Glutamatergic neuron (in vitro differentiated cells): ENCODE data around the gene CRABP1. TPM values are rescaled to one million over a fixed set of nuclear protein-coding genes. Genes with fewer than 3 reads are reported as not detected.

ENCODE experiments used
- DNase-seq: peaks from one replicate; pipeline ENCODE4 v3.0.0; 2022
- H3K27ac Mint-ChIP-seq: one replicate; pipeline ENCODE4 v1.8.0; 2020; ENCODE audit warnings: mild to moderate bottlenecking, mixed read lengths, inconsistent platforms; ENCODE audit not compliant: unreplicated experiment
- H3K27me3 Mint-ChIP-seq: one replicate; pipeline ENCODE4 v1.8.0; 2020; ENCODE audit warnings: mild to moderate bottlenecking, moderate library complexity, mixed read lengths, inconsistent platforms; ENCODE audit not compliant: unreplicated experiment
- H3K36me3 Mint-ChIP-seq: one replicate; pipeline ENCODE4 v1.8.0; 2020; ENCODE audit warnings: mild to moderate bottlenecking, mixed read lengths, inconsistent platforms; ENCODE audit not compliant: unreplicated experiment
- H3K4me1 Mint-ChIP-seq: one replicate; pipeline ENCODE4 v1.8.0; 2020; ENCODE audit warnings: mild to moderate bottlenecking, low read depth, mixed read lengths, inconsistent platforms; ENCODE audit not compliant: unreplicated experiment
- H3K4me3 Mint-ChIP-seq: one replicate; pipeline ENCODE4 v1.8.0; 2020; ENCODE audit warnings: mild to moderate bottlenecking, mixed read lengths, inconsistent platforms; ENCODE audit not compliant: unreplicated experiment
- H3K9me3 Mint-ChIP-seq: one replicate; pipeline ENCODE4 v1.8.0; 2020; ENCODE audit warnings: mild to moderate bottlenecking, moderate library complexity, mixed read lengths, inconsistent platforms; ENCODE audit not compliant: unreplicated experiment
- total RNA-seq: library from RNA; stranded (reverse); fragmentation: NEBNext Ultra II Directional; extraction: Animal tissue kit (Norgen Biotek cat#: 25700); gene quantifications from one replicate; pipeline ENCODE4 v1.2.1, GENCODE V29; 2021; ENCODE audit not compliant: unreplicated experiment
- TF ChIP-seq, protein P1 (sequence below): fragments of 200-600 bp; sonication (generic); IDR thresholded peaks from one replicate; pipeline ENCODE4 v1.5.0; 2021; ENCODE audit not compliant: partially characterized antibody, unreplicated experiment

Gene CRABP1
- total RNA-seq, 1 donor from 2014 or later = 314 TPM

DNA sequence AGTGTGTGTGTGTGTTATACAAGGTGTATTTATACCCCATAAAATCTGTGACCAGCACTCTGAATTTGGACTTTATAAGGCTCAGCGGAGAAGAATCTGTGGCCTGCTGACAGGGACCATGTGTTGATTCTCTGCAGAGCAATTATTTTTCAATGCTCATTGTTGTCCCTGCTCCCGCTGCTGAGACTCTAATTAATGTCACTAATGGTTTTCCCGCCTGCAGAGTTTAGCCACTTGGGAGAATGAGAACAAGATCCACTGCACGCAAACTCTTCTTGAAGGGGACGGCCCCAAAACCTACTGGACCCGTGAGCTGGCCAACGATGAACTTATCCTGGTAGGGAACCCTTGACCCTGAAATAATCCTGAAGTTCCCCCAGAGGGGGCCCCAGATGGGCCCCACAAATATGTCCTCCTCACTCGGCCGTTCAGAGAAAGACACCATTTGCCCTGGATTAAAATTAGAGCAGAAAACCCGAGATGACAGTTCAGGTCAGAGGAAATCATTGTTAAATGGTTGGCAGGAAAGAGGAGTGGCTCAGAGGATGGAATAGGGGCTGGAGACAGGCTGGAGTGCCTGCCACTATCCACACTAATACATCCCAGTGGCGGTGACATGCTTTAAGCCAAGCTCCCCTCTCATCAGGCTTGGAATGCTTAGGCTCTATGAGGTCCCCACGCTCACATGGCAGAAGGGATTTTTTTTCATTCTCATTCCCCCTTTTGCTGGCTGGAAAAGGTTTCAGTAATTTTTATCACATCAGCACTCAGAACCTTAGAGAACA, 3.3 kb downstream of the CRABP1 start:
- Mint-ChIP-seq H3K9me3 (peaks cover 5% of the 10 kb centered on the region), H3K36me3 (peaks cover 7% of the 10 kb centered on the region), H3K27ac (peak overlapping the region; percentile 89), H3K4me1 (peaks cover 32% of the 10 kb centered on the region), H3K4me3 (peak overlapping the region; percentile 86), H3K27me3 (peaks cover 11% of the 10 kb centered on the region)
- TF ChIP-seq, protein P1, sequence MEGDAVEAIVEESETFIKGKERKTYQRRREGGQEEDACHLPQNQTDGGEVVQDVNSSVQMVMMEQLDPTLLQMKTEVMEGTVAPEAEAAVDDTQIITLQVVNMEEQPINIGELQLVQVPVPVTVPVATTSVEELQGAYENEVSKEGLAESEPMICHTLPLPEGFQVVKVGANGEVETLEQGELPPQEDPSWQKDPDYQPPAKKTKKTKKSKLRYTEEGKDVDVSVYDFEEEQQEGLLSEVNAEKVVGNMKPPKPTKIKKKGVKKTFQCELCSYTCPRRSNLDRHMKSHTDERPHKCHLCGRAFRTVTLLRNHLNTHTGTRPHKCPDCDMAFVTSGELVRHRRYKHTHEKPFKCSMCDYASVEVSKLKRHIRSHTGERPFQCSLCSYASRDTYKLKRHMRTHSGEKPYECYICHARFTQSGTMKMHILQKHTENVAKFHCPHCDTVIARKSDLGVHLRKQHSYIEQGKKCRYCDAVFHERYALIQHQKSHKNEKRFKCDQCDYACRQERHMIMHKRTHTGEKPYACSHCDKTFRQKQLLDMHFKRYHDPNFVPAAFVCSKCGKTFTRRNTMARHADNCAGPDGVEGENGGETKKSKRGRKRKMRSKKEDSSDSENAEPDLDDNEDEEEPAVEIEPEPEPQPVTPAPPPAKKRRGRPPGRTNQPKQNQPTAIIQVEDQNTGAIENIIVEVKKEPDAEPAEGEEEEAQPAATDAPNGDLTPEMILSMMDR = no peak
- DNase-seq = no peak

DNA sequence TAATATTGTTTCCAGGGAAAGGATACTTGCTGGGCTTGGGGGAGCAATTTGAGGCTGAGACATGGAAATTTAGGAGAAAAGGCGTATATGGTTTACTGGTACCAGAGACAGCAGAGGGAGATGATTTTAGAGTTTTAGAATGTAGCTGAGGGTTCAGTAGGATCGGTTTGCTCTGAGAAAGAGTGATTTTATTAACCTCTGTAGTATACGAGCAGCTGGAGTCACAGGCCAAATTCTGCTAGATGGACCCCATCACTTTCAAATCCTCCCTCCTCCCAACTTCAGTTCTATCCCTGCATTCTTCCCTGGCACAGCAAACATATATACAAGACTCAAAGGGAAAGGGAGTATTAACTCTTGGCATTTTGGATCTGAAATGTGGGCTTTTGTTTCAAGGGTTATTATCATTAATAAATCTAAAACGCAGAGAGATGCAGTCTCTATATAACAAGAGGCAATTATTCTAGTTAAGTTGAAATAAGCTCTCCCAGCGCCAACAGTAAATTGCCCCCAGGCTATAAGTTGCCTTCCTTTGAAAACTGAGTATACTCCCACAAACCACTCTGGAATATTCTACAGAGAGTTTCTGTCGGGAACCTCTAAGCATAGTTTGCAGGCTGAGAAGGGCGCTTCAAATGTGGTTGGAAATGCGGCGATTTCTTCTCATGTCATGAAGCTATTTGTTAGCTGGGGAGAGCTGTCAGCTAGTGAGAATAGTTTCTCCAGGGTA, 5.4 kb downstream of the CRABP1 start:
- no peaks in the 10 kb centered on the region for H3K36me3 Mint-ChIP-seq

DNA sequence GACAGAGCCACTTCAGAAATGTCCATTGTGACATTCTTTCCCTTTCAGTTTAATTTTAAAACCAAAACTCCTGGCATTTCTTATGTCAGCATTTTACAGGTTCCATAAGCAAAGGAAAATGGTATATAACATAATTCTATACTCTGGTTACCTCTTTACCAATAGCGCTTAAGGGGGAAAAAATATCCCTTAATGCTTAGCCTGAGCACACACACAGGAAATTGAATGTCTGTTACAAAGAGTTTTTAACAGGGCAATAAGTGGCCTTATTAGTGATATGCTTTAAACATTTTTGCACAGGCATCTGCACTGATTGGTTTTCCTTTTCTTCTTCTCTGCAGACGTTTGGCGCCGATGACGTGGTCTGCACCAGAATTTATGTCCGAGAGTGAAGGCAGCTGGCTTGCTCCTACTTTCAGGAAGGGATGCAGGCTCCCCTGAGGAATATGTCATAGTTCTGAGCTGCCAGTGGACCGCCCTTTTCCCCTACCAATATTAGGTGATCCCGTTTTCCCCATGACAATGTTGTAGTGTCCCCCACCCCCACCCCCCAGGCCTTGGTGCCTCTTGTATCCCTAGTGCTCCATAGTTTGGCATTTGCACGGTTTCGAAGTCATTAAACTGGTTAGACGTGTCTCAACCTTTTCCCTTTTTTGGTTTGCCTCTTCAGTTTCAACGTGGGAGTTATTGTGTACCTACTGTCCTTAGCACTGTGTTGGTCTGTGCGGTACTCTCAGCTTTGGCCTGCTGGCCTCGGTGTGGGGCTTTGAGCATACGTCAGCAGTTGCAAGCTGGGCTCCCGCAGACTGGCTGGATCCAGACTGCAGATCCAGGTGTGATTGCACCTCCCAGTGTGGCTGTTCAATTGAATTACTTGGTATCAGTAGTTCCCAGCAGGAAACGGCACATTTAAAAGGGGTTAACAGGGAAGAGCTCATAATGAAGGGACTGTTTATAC, 7.7 kb downstream of the CRABP1 start:
- Mint-ChIP-seq H3K27me3 (peaks cover 2% of the 10 kb centered on the region), H3K27ac (no peak overlapping the region), H3K4me1 (peaks cover 25% of the 10 kb centered on the region), H3K9me3 (no peaks in the 10 kb centered on the region), H3K4me3 (no peak overlapping the region), H3K36me3 (no peaks in the 10 kb centered on the region)
- TF ChIP-seq, protein P1 = no peak
- DNase-seq = no peak

More for the DNA sequence above, 5.4 kb downstream of the CRABP1 start:
- TF ChIP-seq, protein P1 = no peak
- Mint-ChIP-seq H3K4me3 (peak overlapping the region; percentile 68), H3K4me1 (peaks cover 25% of the 10 kb centered on the region), H3K27ac (no peak overlapping the region), H3K9me3 (no peaks in the 10 kb centered on the region), H3K27me3 (peaks cover 4% of the 10 kb centered on the region)
- no peak for DNase-seq

DNA sequence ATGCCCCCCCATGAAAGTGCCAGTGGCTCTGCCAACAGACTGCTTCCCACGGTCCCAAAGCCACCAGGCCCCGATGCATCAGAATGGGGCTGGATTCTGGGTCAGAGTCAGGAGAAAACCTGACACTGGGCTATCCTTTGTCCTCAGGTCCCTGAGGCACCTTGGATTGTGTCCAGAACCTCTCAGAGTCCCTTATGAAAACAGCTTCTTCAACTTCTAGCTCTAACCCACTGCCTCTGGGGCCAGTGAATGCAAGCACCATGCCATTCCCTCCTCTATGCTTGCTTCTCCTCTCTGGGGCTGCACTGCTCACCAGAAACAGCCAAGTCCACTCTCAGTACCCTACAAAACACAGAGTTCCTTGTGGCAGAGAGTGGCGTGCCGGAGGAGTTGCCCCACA, 9.9 kb downstream of the CRABP1 start:
- no peak overlapping the region for H3K4me3 Mint-ChIP-seq
- H3K9me3 Mint-ChIP-seq = no peaks in the 10 kb centered on the region
- no peak overlapping the region for H3K27ac Mint-ChIP-seq
- DNase-seq = no peak
- TF ChIP-seq, protein P1 = no peak
- H3K27me3 Mint-ChIP-seq = peaks cover 2% of the 10 kb centered on the region
- H3K36me3 Mint-ChIP-seq = no peaks in the 10 kb centered on the region
- peaks cover 18% of the 10 kb centered on the region for H3K4me1 Mint-ChIP-seq
